Ovary (tissue), 3 donors: ENCODE measurements around the gene MPPED2.

Experiments
- EP300 ChIP-seq: sonication (generic); formaldehyde crosslinking; IDR thresholded peaks from one replicate; pipeline ENCODE4 v1.6.1; 2017; ENCODE audit warnings: antibody characterized with exemption
- POLR2A ChIP-seq: fragments of 450-650 bp; IDR thresholded peaks from one replicate; pipeline ENCODE4 v1.6.1; 2017; ENCODE audit warnings: antibody characterized with exemption, mild to moderate bottlenecking, moderate library complexity
- TF ChIP-seq, protein P1 (sequence below), 3 donors: fragments of 450-650 bp in 2 of 3; fragments of 200-600 bp in 1 of 3; IDR thresholded peaks; one replicate each; pipeline versions ENCODE4 v1.5.1 to v1.8.0; 2016 to 2022; ENCODE audit warnings: antibody characterized with exemption in 3 of 3, mild to moderate bottlenecking in 1 of 3
- donor health status: DM: no; HTN: no; CAD: no.

DNA sequence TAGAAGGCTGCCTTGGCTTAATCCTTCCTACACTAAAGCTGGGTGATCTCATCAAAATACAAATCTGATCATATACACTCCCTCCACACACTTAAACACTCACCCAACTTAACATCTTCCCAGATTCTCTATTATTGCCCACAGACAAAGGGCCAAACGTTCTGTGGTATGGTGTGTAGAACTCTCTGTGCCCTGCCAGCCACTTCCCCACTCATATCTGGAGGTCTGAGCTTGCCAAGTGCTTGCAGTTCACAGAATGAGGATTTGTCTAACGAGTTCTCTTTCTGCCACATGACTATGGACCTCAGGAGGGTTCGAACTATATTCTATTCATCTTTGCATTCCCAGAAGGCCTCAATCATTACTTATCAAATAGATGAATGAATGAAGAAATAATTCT lies 77.6 kb downstream of the MPPED2 start:
- TF ChIP-seq POLR2A (no peak), EP300 (no peak)
- TF ChIP-seq, protein P1, sequence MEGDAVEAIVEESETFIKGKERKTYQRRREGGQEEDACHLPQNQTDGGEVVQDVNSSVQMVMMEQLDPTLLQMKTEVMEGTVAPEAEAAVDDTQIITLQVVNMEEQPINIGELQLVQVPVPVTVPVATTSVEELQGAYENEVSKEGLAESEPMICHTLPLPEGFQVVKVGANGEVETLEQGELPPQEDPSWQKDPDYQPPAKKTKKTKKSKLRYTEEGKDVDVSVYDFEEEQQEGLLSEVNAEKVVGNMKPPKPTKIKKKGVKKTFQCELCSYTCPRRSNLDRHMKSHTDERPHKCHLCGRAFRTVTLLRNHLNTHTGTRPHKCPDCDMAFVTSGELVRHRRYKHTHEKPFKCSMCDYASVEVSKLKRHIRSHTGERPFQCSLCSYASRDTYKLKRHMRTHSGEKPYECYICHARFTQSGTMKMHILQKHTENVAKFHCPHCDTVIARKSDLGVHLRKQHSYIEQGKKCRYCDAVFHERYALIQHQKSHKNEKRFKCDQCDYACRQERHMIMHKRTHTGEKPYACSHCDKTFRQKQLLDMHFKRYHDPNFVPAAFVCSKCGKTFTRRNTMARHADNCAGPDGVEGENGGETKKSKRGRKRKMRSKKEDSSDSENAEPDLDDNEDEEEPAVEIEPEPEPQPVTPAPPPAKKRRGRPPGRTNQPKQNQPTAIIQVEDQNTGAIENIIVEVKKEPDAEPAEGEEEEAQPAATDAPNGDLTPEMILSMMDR (IDR thresholded peaks at IDR 0.05): no peak
